ENCODE results near the gene BMPR1A.

- TF ChIP-seq, protein P1, sequence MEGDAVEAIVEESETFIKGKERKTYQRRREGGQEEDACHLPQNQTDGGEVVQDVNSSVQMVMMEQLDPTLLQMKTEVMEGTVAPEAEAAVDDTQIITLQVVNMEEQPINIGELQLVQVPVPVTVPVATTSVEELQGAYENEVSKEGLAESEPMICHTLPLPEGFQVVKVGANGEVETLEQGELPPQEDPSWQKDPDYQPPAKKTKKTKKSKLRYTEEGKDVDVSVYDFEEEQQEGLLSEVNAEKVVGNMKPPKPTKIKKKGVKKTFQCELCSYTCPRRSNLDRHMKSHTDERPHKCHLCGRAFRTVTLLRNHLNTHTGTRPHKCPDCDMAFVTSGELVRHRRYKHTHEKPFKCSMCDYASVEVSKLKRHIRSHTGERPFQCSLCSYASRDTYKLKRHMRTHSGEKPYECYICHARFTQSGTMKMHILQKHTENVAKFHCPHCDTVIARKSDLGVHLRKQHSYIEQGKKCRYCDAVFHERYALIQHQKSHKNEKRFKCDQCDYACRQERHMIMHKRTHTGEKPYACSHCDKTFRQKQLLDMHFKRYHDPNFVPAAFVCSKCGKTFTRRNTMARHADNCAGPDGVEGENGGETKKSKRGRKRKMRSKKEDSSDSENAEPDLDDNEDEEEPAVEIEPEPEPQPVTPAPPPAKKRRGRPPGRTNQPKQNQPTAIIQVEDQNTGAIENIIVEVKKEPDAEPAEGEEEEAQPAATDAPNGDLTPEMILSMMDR (IDR thresholded peaks at IDR 0.05 in 2 of 3, conservative IDR thresholded peaks at IDR 0.05 in 1 of 3; ENCODE audit: insufficient read depth in 2 of 3, low read depth in 1 of 3, low read length in 3 of 3), result no peak
- TF ChIP-seq RBM39 (optimal IDR thresholded peaks at IDR 0.05; ENCODE audit: low read depth, low read length) (no peak), CBX3 (IDR thresholded peaks at IDR 0.05; ENCODE audit: borderline replicate concordance in 1 of 2, low read length in 2 of 2) (no peak), MAFF (IDR thresholded peaks at IDR 0.05; ENCODE audit: low read length) (no peak), IRF2 (CRISPR knock-in tag; IDR thresholded peaks at IDR 0.05) (no peak), REST (IDR thresholded peaks at IDR 0.05; ENCODE audit: borderline replicate concordance) (no peak), REST (CRISPR knock-in tag; IDR thresholded peaks at IDR 0.05; ENCODE audit: low read depth) (no peak)
Observed at GRCh38 chr10:86749854-86750253, 6.6 kb upstream of the BMPR1A start.

All from K562 (cell line).